ENCODE results near the gene CD300A. TPM values are rescaled to one million over a fixed set of nuclear protein-coding genes. Genes with fewer than 3 reads are reported as not detected.

CD300A gene
- total RNA-seq, 4 donors from 2014 or later, result 1.9 to 100.0 (median 5.2) TPM

DNA sequence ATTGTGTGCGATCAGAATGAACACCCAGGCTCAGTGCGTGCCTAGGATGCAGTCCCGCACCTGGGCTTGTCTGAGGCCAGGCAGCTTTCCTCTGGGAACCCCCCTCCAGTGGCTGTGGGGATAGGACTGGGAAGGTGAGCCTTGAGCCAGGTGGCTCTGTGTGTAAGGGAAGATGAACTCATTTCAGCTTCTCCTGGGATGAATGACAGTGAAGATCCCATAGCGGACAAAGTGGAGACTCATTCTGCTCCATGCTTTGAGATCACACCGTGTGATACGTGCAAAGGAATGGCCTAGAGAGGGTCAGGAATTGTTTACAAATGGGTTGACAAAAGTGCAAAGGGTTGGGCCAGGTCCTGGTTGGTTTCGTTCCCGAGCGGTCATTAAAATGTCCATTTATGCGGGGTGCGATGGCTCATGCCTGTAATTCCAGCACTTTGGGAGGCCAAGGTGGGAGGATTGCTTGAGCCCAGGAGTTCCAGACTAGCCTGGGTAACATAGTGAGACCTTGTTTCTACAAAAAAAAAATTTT is 18.7 kb upstream of the CD300A start:
- TF ChIP-seq, protein P1, sequence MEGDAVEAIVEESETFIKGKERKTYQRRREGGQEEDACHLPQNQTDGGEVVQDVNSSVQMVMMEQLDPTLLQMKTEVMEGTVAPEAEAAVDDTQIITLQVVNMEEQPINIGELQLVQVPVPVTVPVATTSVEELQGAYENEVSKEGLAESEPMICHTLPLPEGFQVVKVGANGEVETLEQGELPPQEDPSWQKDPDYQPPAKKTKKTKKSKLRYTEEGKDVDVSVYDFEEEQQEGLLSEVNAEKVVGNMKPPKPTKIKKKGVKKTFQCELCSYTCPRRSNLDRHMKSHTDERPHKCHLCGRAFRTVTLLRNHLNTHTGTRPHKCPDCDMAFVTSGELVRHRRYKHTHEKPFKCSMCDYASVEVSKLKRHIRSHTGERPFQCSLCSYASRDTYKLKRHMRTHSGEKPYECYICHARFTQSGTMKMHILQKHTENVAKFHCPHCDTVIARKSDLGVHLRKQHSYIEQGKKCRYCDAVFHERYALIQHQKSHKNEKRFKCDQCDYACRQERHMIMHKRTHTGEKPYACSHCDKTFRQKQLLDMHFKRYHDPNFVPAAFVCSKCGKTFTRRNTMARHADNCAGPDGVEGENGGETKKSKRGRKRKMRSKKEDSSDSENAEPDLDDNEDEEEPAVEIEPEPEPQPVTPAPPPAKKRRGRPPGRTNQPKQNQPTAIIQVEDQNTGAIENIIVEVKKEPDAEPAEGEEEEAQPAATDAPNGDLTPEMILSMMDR (IDR thresholded peaks at IDR 0.05; ENCODE audit: low read depth), result no peak

DNA sequence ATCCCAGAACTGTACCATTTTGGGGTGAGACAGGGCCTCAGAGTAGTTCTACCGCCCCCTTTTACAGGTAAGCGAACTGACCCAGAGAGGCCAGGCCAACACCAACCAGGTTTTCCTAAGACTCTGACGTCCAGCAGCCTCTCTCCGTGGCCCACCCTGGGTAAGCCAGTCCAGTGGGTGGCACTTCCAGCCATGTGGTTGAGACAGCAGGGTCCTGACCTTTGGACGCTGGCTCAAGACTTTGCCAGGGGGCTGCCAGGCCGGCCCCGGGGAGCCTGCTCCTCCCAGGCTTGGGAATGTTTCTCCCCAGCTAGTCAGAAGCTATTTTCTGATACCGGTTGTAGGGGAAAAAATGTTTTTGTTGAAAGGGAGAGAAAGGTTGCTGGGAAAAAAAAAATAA is 17.7 kb upstream of the CD300A start:
- TF ChIP-seq, protein P1 (IDR thresholded peaks at IDR 0.05; ENCODE audit: low read depth), result no peak

DNA sequence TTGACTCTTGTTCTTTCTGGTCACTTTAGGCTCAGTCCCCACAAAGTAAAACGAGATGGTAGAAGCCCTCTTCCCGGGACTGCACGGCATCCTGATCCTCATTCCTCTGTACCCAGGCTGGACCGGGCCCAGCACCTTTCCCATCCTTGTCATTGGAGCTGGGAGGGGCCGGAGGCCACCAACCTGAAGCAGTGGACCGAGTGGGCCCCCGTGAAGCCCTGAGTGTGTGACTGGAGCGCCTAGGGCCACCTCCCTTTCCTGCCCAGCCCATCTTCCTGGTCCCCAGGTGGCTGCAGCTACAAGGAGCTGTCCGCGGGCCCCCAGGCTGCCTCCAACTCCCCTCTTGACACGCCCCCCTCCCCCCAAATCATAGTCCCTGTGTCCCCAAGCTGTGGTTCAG is 17.1 kb upstream of the CD300A start:
- TF ChIP-seq, protein P1 (IDR thresholded peaks at IDR 0.05; ENCODE audit: low read depth), result no peak

DNA sequence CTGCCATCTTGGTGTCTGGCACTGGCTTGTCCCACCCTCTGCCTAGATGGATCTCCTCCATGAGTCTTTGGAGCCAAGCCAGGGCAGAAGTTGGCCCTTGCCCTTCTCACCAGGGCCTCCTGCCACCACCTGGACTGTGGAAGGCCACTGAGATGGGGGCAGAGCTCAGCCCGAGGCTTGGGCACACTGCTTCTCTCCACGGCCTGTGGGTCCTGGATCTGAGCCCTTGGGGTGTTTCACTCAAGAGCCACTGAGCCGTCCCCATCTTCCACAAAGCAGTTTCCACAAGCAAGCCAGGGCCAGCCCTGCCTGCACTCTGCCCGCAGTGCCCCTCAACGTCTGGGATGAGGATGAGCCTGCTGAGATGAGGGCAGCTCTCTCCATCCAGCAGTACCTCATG is 16.7 kb upstream of the CD300A start:
- TF ChIP-seq, protein P1 (IDR thresholded peaks at IDR 0.05; ENCODE audit: low read depth), result no peak

DNA sequence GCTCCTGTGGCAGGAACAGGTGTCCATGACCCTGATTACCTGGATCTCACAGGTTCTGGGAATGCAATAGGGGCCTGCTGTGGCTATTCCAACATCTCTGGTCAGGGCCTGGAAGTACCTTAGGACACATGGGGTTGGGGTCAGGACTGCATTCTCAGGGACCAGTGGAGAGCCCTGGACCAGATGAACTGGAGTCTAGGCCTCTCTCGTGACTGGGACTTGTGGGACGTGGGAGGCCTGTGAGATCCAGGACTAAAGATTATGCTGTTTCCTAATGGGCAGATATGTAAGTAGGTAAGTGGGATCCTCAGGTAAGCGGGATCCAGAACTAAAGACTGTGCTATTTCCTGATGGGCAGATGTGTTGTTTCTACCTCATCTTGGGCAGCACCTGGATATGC is 16.2 kb upstream of the CD300A start:
- TF ChIP-seq, protein P1 (IDR thresholded peaks at IDR 0.05; ENCODE audit: low read depth), result no peak

DNA sequence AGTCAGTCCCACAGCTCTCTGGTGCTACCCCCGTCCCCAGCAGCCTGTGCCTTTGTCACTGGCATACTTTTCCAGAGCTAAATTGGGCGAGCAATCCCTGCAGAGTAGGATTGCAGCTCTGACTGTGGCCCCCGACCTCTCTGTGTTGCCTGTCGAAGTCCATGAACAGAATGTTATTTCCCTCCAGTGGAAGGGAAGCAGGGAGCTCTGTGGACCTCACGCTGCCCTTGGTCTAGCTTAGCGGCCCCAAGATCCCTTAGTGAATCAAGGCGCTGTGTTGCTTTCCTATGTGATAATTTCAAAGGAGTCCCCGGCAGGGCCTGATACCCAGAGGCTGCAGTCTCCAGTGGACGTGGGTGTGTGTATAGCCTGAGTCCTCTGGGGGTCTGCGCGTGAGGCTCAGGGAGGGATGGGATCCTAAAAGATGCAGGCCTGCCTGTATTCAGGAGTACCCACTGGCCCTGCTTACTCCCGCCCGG is 15.5 kb upstream of the CD300A start:
- TF ChIP-seq, protein P1 (IDR thresholded peaks at IDR 0.05; ENCODE audit: low read depth), result no peak

DNA sequence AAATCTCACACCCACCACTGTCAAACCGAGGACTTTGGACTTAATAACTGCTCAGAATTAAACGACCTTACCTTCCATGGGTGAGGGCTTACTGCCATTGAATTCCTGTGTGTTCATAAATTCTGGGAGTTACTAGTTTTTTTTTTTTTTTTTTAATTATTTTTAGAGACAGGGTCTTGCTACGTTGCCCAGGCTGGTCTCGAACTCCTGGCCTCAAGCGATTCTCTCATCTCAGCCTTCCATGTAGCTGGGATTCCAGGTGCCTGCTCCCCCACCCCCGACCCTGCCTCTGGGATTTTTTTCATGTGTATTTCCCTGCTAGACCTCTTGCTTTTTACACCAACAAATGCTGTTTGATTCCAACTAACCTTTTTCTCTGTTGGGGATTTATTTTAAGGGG is 14.9 kb upstream of the CD300A start:
- TF ChIP-seq, protein P1 (IDR thresholded peaks at IDR 0.05; ENCODE audit: low read depth), result no peak
